ENCODE data around the gene GPC4. TPM values are rescaled to one million over a fixed set of nuclear protein-coding genes. Genes with fewer than 3 reads are reported as not detected.

The GPC4 gene
- total RNA-seq, 1 donor = under 0.01 TPM

DNA sequence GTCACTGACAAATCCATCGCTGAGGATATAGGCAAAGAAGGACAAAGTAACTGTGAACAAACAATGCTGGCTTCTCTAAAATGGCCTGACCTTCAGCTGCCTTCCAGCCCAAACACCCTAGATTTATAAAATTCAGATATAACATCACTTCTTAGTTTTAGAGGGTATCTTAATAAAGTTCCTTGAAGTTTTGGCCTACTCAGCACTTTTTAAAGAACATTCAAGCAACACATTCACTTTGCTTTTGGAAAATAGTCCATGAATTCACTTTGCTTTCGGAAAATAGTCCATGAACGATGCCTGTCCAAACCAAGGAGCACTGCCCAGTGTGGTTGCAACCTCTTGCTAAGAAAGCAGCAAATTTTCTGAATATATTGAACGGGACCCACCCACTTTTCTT lies 142.1 kb downstream of the GPC4 start:
- no peaks in the 10 kb centered on the region for H3K9me3 ChIP-seq (ENCODE audit: low read depth, low read length)
- H3K4me1 ChIP-seq (ENCODE audit: insufficient read depth, low read length) = no peaks in the 10 kb centered on the region
- no peak overlapping the region for H3K4me3 ChIP-seq (ENCODE audit: low read length)
- no peaks in the 10 kb centered on the region for H3K27me3 ChIP-seq (ENCODE audit: insufficient read depth, low read length)

DNA sequence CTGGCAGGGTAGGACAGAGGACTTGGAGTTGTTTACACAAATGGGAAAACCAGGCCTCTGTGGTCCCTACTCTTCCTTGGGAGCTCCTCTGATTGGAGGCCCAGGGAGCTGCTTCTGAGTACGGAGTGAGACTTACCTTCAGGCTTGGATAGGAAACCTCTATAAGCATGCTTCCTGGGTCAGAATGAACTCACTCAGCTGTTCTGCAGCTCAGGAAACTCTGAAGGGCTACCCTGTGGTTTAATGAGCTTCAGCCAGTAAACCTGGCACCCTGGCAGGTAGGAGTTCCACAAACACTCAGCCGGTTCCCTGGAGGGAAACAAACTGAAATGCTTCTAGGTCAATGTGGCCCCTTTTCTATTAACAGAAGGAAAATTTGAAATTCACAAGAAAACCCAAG lies 146.1 kb downstream of the GPC4 start:
- no peaks in the 10 kb centered on the region for H3K4me1 ChIP-seq (ENCODE audit: insufficient read depth, low read length)
- H3K27me3 ChIP-seq (ENCODE audit: insufficient read depth, low read length) = no peaks in the 10 kb centered on the region
- no peak overlapping the region for H3K4me3 ChIP-seq (ENCODE audit: low read length)
- H3K9me3 ChIP-seq (ENCODE audit: low read depth, low read length) = no peaks in the 10 kb centered on the region

DNA sequence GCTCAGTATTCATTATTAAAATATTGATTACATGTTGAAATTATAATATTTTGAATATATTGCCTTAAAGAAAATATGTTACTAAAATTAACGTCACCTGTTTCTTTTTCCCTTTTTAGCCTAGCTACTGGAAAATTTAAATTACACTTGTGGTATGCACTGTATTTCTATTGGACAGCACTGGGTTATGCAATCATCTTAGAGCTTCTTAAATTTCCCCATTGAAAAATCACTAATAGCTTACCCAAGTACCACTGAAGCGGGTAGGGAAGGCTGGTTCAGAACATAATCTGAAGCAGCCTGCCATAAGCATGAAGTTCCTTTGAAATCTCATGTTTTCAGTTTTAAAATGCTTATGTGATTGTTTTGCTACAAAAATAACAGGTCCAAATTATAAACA lies 147.7 kb downstream of the GPC4 start:
- Histone ChIP-seq H3K4me3 (ENCODE audit: low read length) (no peak overlapping the region), H3K9me3 (ENCODE audit: low read depth, low read length) (no peaks in the 10 kb centered on the region), H3K27me3 (ENCODE audit: insufficient read depth, low read length) (no peaks in the 10 kb centered on the region), H3K4me1 (ENCODE audit: insufficient read depth, low read length) (no peaks in the 10 kb centered on the region)

DNA sequence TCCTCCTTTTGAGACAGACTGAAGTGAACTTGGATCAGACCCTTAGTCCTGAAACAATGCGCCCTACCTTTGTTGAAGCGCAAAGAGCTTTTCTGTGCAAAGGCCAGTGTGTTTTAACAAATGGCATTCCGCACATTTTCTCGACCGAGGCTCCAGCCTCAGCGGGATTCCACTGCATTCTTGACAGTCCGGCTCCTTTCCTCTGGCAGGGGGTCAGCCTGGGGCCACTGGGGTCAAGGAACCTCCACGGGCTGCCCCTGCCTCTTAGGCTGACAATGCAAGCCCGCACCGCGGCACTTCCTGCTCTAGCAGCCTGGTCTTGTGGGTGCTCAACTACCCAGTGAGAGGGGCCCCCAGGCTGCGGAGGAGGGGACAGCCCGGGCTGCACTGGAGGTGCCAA lies 150.0 kb downstream of the GPC4 start:
- H3K4me3 ChIP-seq (ENCODE audit: low read length) = no peak overlapping the region
- no peaks in the 10 kb centered on the region for H3K4me1 ChIP-seq (ENCODE audit: insufficient read depth, low read length)
- no peaks in the 10 kb centered on the region for H3K9me3 ChIP-seq (ENCODE audit: low read depth, low read length)
- no peaks in the 10 kb centered on the region for H3K27me3 ChIP-seq (ENCODE audit: insufficient read depth, low read length)

DNA sequence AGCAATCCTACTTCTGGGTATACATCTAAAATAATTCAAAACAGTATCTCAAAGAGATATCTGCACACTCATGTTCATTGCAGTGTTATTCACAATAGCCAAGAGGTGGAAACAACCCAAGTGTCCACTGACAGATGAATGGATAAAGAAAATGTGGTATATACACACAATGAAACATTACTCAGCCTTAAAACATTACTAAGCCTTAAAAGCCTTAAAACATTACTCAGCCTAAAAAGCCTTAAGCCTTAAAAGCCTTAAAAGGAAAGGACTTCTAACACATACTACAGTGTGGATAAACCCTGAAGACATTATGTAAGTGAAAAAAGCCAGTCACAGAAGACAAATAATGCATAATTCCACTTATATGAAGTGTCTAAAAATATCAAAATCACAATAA lies 156.8 kb downstream of the GPC4 start:
- Histone ChIP-seq H3K27me3 (ENCODE audit: insufficient read depth, low read length) (no peaks in the 10 kb centered on the region), H3K4me3 (ENCODE audit: low read length) (no peak overlapping the region), H3K9me3 (ENCODE audit: low read depth, low read length) (no peaks in the 10 kb centered on the region), H3K4me1 (ENCODE audit: insufficient read depth, low read length) (no peaks in the 10 kb centered on the region)

DNA sequence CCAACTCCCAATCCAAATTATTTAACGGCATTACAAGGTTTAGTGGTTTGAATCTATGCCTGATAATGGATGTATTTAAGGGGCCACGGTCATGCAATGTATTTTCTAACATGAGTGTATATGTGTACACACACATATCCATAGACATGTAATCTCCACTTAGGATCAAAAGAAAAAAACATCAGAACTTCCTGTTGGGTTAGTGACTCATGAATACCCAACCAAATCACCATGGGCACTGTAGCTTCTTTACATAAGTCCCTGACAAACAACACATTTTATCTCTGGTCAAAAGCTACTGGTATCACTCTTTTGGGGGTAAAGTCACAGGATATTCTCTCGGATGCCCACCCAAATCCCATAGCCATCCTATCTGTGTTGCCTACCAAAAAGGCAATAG lies 160.6 kb downstream of the GPC4 start:
- H3K27me3 ChIP-seq (ENCODE audit: insufficient read depth, low read length) = no peaks in the 10 kb centered on the region
- no peaks in the 10 kb centered on the region for H3K4me1 ChIP-seq (ENCODE audit: insufficient read depth, low read length)
- no peak overlapping the region for H3K4me3 ChIP-seq (ENCODE audit: low read length)
- H3K9me3 ChIP-seq (ENCODE audit: low read depth, low read length) = no peaks in the 10 kb centered on the region

DNA sequence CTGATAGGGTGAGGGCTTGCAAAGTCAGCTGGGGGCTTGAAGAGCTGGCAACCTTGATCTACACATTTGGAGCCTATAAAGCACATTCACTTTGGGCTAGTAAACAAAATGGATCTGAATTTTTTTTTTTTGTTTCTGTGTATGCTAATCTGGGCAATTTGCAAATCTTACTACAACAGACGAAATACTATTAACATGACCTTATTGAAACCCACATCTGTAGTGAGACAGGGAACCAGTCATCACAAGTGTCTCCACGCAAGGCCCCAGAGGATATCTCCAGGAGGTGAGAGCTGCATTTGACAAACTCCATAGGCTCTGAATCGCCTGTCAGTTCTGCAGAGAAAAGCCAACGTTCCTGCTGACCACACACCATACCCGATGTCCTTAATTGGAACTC lies 164.1 kb downstream of the GPC4 start:
- no peaks in the 10 kb centered on the region for H3K27me3 ChIP-seq (ENCODE audit: insufficient read depth, low read length)
- H3K4me3 ChIP-seq (ENCODE audit: low read length) = no peak overlapping the region
- H3K4me1 ChIP-seq (ENCODE audit: insufficient read depth, low read length) = no peaks in the 10 kb centered on the region
- H3K9me3 ChIP-seq (ENCODE audit: low read depth, low read length) = no peaks in the 10 kb centered on the region

DNA sequence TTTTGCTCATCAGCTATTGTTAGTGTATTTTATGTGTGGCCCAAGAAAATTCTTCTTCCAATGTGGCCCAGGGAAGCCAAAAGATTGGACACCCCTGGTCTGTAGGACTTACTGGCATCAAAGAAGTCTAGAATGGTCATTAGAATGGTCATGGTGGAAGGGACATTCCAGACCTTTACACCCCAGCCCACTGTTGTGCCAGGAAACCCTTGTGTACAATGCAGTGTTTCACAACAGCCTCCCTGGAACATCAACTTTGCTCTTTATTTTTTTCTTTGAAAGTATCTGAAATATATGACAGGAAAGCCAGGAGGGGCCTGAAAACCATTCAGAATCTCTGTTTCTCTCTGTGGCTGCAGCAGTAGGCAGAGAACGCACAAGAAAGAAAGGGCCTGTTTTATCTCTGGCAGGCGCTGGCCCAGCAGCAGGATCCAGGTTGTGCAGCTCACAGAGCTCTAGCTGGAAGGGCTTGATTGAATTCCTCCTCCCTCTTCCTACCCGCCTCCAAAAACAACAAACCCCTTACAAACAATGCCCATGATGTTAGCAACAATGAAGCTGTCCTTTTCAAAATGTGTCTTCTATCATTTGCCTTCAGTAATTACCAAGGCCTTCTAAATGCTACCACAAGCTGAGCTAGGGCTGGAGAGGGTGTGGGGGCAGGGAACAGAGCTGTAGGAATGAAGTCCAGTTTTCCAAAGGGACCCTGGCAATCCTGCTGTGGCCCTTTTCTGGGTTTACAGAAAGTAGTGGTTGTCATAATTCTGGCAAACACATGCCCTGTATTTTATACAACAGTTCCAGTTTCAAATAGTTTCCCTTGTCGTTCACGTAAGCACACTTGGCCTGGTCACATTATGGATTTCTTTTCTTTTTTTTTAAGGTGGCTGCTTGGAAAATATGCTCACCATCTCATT lies 164.8 kb downstream of the GPC4 start:
- Histone ChIP-seq H3K4me3 (ENCODE audit: low read length) (no peak overlapping the region), H3K4me1 (ENCODE audit: insufficient read depth, low read length) (no peaks in the 10 kb centered on the region), H3K9me3 (ENCODE audit: low read depth, low read length) (no peaks in the 10 kb centered on the region), H3K27me3 (ENCODE audit: insufficient read depth, low read length) (no peaks in the 10 kb centered on the region)

Other genes starting within 250 kb of the GPC4 start
- not detected for gene TFDP3, start 197.1 kb downstream of the GPC4 start, total RNA-seq

All from mononuclear cell (primary cell).